Skeletal muscle tissue (tissue), 4 donors: ENCODE results near the gene MCM5. TPM values are rescaled to one million over a fixed set of nuclear protein-coding genes. Genes with fewer than 3 reads are reported as not detected.
"Not testable (repeated sequence)": the region's sequence is repeated elsewhere in the genome, so short reads cannot be mapped to it uniquely, and the experiment has no call there.

Experiments used
- H3K27ac ChIP-seq: one replicate; pipeline ENCODE4 v1.7.0; 2013; ENCODE audit warnings: mild to moderate bottlenecking, low read depth, low read length, inconsistent platforms
- H3K27me3 ChIP-seq, 3 donors: one replicate each; pipeline ENCODE4 v1.7.0; 2013; ENCODE audit warnings: low read length in 3 of 3; ENCODE audit not compliant: control insufficient read depth in 3 of 3, insufficient read depth in 3 of 3
- H3K36me3 ChIP-seq, 3 donors: one replicate each; pipeline ENCODE4 v1.7.0; 2013; ENCODE audit warnings: low read length in 3 of 3; ENCODE audit not compliant: control insufficient read depth in 3 of 3, insufficient read depth in 3 of 3
- H3K4me1 ChIP-seq, 3 donors: one replicate each; pipeline ENCODE4 v1.7.0; 2013; ENCODE audit warnings: low read length in 3 of 3, mild to moderate bottlenecking in 3 of 3; ENCODE audit not compliant: control insufficient read depth in 3 of 3, insufficient read depth in 3 of 3
- H3K4me3 ChIP-seq, 3 donors: one replicate each; pipeline ENCODE4 v1.7.0; 2013; ENCODE audit warnings: low read length in 3 of 3
- H3K9ac ChIP-seq, 3 donors: one replicate each; pipeline ENCODE4 v1.7.0; 2013; ENCODE audit warnings: low read length in 3 of 3, mild to moderate bottlenecking in 3 of 3, moderate library complexity in 2 of 3, low read depth in 1 of 3
- H3K9me3 ChIP-seq, 3 donors: one replicate each; pipeline ENCODE4 v1.7.0; 2013; ENCODE audit warnings: low read length in 3 of 3; ENCODE audit not compliant: control insufficient read depth in 3 of 3
- total RNA-seq: library from RNA; depleted of rRNA; stranded (reverse); fragments of >200 nt; gene quantifications from one replicate; pipeline ENCODE4 v1.2.3, GENCODE V29; 2014
- donor health status: Osteomylitis.

The MCM5 gene
- total RNA-seq, 1 donor from 2014 or later: 25.1 TPM

- Histone ChIP-seq H3K9me3 (no peaks in the 10 kb centered on the region), H3K27me3 (peaks cover 0 to 7% (median 6%) of the 10 kb centered on the region in 3 donors), H3K27ac (no peak overlapping the region), H3K4me1 (peaks cover 0 to 3% (median 0%) of the 10 kb centered on the region in 3 donors), H3K36me3 (no peaks in the 10 kb centered on the region), H3K9ac (no peak overlapping the region), H3K4me3 (no peak overlapping the region)
Measured at GRCh38 chr22:35456757-35457156, 56.8 kb downstream of the MCM5 start.

- H3K27ac ChIP-seq: no peak overlapping the region
- peaks cover 0 to 6% (median 3%) of the 10 kb centered on the region in 3 donors for H3K27me3 ChIP-seq
- H3K4me1 ChIP-seq: peaks cover 0 to 3% (median 0%) of the 10 kb centered on the region in 3 donors
- no peak overlapping the region for H3K4me3 ChIP-seq
- no peaks in the 10 kb centered on the region for H3K9me3 ChIP-seq
- H3K36me3 ChIP-seq: no peaks in the 10 kb centered on the region
- no peak overlapping the region for H3K9ac ChIP-seq
Measured at GRCh38 chr22:35457729-35458546, 58.0 kb downstream of the MCM5 start.

GRCh38 chr22:35458547-35459422 is 58.8 kb downstream of the MCM5 start:
- Histone ChIP-seq H3K4me3 (no peak overlapping the region), H3K9ac (no peak overlapping the region), H3K27me3 (peaks cover 0 to 6% (median 0%) of the 10 kb centered on the region in 3 donors), H3K27ac (no peak overlapping the region), H3K36me3 (no peaks in the 10 kb centered on the region), H3K9me3 (no peaks in the 10 kb centered on the region), H3K4me1 (peaks cover 0 to 3% (median 0%) of the 10 kb centered on the region in 3 donors)

GRCh38 chr22:35459423-35459894 is 59.5 kb downstream of the MCM5 start:
- Histone ChIP-seq H3K4me3 (no peak overlapping the region), H3K36me3 (no peaks in the 10 kb centered on the region), H3K9ac (no peak overlapping the region), H3K27ac (no peak overlapping the region), H3K4me1 (peaks cover 0 to 2% (median 0%) of the 10 kb centered on the region in 3 donors), H3K9me3 (no peaks in the 10 kb centered on the region), H3K27me3 (peaks cover 0 to under 1% (median 0%) of the 10 kb centered on the region in 3 donors)

- H3K4me3 ChIP-seq, H3K27ac ChIP-seq, H3K9ac ChIP-seq, H3K9me3 ChIP-seq, H3K36me3 ChIP-seq, H3K27me3 ChIP-seq, H3K4me1 ChIP-seq: not testable (repeated sequence)
Measured at GRCh38 chr22:35459976-35460375, 60.0 kb downstream of the MCM5 start.

GRCh38 chr22:35460688-35461087 is 60.7 kb downstream of the MCM5 start:
- Histone ChIP-seq H3K4me1 (no peaks in the 10 kb centered on the region), H3K36me3 (no peaks in the 10 kb centered on the region), H3K27ac (no peak overlapping the region), H3K9me3 (no peaks in the 10 kb centered on the region), H3K9ac (no peak overlapping the region), H3K27me3 (no peaks in the 10 kb centered on the region), H3K4me3 (no peak overlapping the region)

- H3K4me3 ChIP-seq: no peak overlapping the region
- H3K27me3 ChIP-seq: no peaks in the 10 kb centered on the region
- no peak overlapping the region for H3K9ac ChIP-seq
- H3K27ac ChIP-seq: no peak overlapping the region
- peaks cover 2 to 3% (median 3%) of the 10 kb centered on the region in 3 donors for H3K4me1 ChIP-seq
- H3K9me3 ChIP-seq: no peaks in the 10 kb centered on the region
- H3K36me3 ChIP-seq: no peaks in the 10 kb centered on the region
Measured at GRCh38 chr22:35462498-35463230, 62.7 kb downstream of the MCM5 start.

GRCh38 chr22:35463231-35463933 is 63.4 kb downstream of the MCM5 start:
- H3K4me3 ChIP-seq: no peak overlapping the region
- no peak overlapping the region for H3K9ac ChIP-seq
- no peaks in the 10 kb centered on the region for H3K9me3 ChIP-seq
- peaks cover 9 to 10% (median 10%) of the 10 kb centered on the region in 3 donors for H3K4me1 ChIP-seq
- no peaks in the 10 kb centered on the region for H3K36me3 ChIP-seq
- H3K27me3 ChIP-seq: no peaks in the 10 kb centered on the region
- H3K27ac ChIP-seq: no peak overlapping the region

GRCh38 chr22:35464399-35464798 is 64.5 kb downstream of the MCM5 start:
- Histone ChIP-seq H3K9ac (no peak overlapping the region), H3K27me3 (no peaks in the 10 kb centered on the region), H3K27ac (no peak overlapping the region), H3K4me1 (peaks cover 9 to 10% (median 10%) of the 10 kb centered on the region in 3 donors), H3K9me3 (no peaks in the 10 kb centered on the region), H3K36me3 (no peaks in the 10 kb centered on the region), H3K4me3 (no peak overlapping the region)
